SK-N-SH (cell line): ENCODE measurements around the gene P4HTM. TPM values are rescaled to one million over a fixed set of nuclear protein-coding genes. Genes with fewer than 3 reads are reported as not detected.

ENCODE experiments used
- CTCF ChIA-PET: fragments of 300-600, 350-600 bp; formaldehyde crosslinking; extraction: SDS; loops from one replicate; lab custom pipeline; 2021; lab: Yijun Ruan, JAX
- POLR2A ChIA-PET: fragments of 350-600 bp; sonication (Branson Sonifier 250); formaldehyde crosslinking; extraction: SDS; loops from one replicate; lab custom pipeline; 2020; ENCODE audit warnings: antibody characterized with exemption, inconsistent platforms; lab: Yijun Ruan, JAX
- DNase-seq: peaks from one replicate; pipeline ENCODE4 v3.0.0; 2012
- H2AFZ ChIP-seq: fragments of 200-600 bp; sonication (generic); 2 replicates; pipeline ENCODE4 v1.8.1; 2016; ENCODE audit warnings: antibody characterized with exemption, mild to moderate bottlenecking, low read depth
- H3F3A ChIP-seq: fragments of 200-600 bp; sonication (generic); replicated peaks from 2 replicates; pipeline ENCODE3; 2016; ENCODE audit warnings: antibody characterized with exemption, mild to moderate bottlenecking; ENCODE audit not compliant: insufficient read depth
- H3K27ac ChIP-seq, 2 experiments: fragments of 200-500 bp in 1 of 2; fragments of 200-600 bp in 1 of 2; sonication (Bioruptor generic) in 1 of 2; sonication (generic), shearing (Covaris generic) in 1 of 2; 2 replicates each; pipeline versions ENCODE4 v1.5.1 to v1.6.1; 2014 to 2016; ENCODE audit warnings: low read depth in 2 of 2, inconsistent platforms in 1 of 2, low read length in 1 of 2, mild to moderate bottlenecking in 1 of 2, mixed read lengths in 1 of 2
- H3K27me3 ChIP-seq: fragments of 200-600 bp; sonication (generic), shearing (Covaris generic); 2 replicates; pipeline ENCODE4 v1.6.1; 2016; ENCODE audit warnings: mixed run types; ENCODE audit not compliant: insufficient read depth
- H3K36me3 ChIP-seq, 2 experiments: fragments of 200-500 bp in 1 of 2; fragments of 200-600 bp in 1 of 2; sonication (Bioruptor generic) in 1 of 2; sonication (generic) in 1 of 2; replicated peaks in 1 of 2; 2 replicates each; pipeline versions ENCODE3 to v1.5.1; 2014 to 2016; ENCODE audit warnings: low read length in 1 of 2, mild to moderate bottlenecking in 1 of 2; ENCODE audit not compliant: insufficient read depth in 2 of 2, control insufficient read depth in 1 of 2
- H3K4me1 ChIP-seq, 2 experiments: fragments of 200-500 bp in 1 of 2; fragments of 200-600 bp in 1 of 2; sonication (Bioruptor generic) in 1 of 2; sonication (generic), shearing (Covaris generic) in 1 of 2; 2 replicates each; pipeline versions ENCODE4 v1.5.1 to v1.6.1; 2014 to 2016; ENCODE audit warnings: low read depth in 1 of 2, low read length in 1 of 2, mixed run types in 1 of 2; ENCODE audit not compliant: insufficient read depth in 2 of 2, control insufficient read depth in 1 of 2
- H3K4me2 ChIP-seq: fragments of 200-600 bp; sonication (generic), shearing (Covaris generic); 2 replicates; pipeline ENCODE4 v1.6.1; 2017; ENCODE audit warnings: mixed run types
- H3K4me3 ChIP-seq, 2 experiments: fragments of 200-500 bp in 1 of 2; fragments of 200-600 bp in 1 of 2; sonication (Bioruptor generic) in 1 of 2; sonication (generic), shearing (Covaris generic) in 1 of 2; 2 replicates each; pipeline versions ENCODE4 v1.5.1 to v1.8.1; 2014 to 2016; ENCODE audit warnings: low read depth in 2 of 2, inconsistent platforms in 1 of 2, low read length in 1 of 2, mild to moderate bottlenecking in 1 of 2, mixed read lengths in 1 of 2, moderate library complexity in 1 of 2
- H3K79me2 ChIP-seq: fragments of 200-600 bp; sonication (generic); 2 replicates; pipeline ENCODE4 v1.8.1; 2017; ENCODE audit warnings: mild to moderate bottlenecking; ENCODE audit not compliant: insufficient read depth
- H3K9ac ChIP-seq: fragments of 200-600 bp; sonication (generic); 2 replicates; pipeline ENCODE4 v1.6.1; 2017; ENCODE audit warnings: mixed run types
- H3K9me2 ChIP-seq: fragments of 200-600 bp; sonication (generic); 2 replicates; pipeline ENCODE4 v1.6.1; 2017; ENCODE audit warnings: mixed run types
- H3K9me3 ChIP-seq: fragments of 200-600 bp; sonication (generic); 2 replicates; pipeline ENCODE4 v1.6.1; 2017; ENCODE audit warnings: mixed run types, mild to moderate bottlenecking, moderate library complexity
- H4K20me1 ChIP-seq: fragments of 200-600 bp; sonication (generic); 2 replicates; pipeline ENCODE4 v1.6.1; 2017; ENCODE audit warnings: mild to moderate bottlenecking, mixed run types; ENCODE audit not compliant: insufficient read depth
- CTCF ChIP-seq: fragments of 200-600 bp; sonication (generic); IDR thresholded peaks from 2 replicates; pipeline ENCODE4 v1.6.1; 2017; ENCODE audit warnings: antibody characterized with exemption, mild to moderate bottlenecking, moderate library complexity
- EP300 ChIP-seq, 2 experiments: IDR thresholded peaks; 2 replicates each; pipeline versions ENCODE4 v1.4.0 to v1.6.1; 2012; ENCODE audit warnings: borderline replicate concordance in 1 of 2, low read depth in 1 of 2, low read length in 1 of 2
- EZH2phosphoT487 ChIP-seq: fragments of 200-600 bp; sonication (generic); IDR thresholded peaks from 2 replicates; pipeline ENCODE4 v1.6.1; 2017; ENCODE audit warnings: low read depth, mixed run types, mild to moderate bottlenecking, antibody characterized with exemption, moderate library complexity, borderline replicate concordance
- FOSL2 ChIP-seq: IDR thresholded peaks from 2 replicates; pipeline ENCODE4 v1.4.0; 2012; ENCODE audit warnings: low read depth, mild to moderate bottlenecking, moderate library complexity, borderline replicate concordance
- FOXJ3 ChIP-seq: sonication (generic); formaldehyde crosslinking; IDR thresholded peaks from 2 replicates; pipeline ENCODE4 v1.5.1; 2020; ENCODE audit warnings: mild to moderate bottlenecking, missing genetic modification reagents
- JUND ChIP-seq: IDR thresholded peaks from 2 replicates; pipeline ENCODE4 v1.4.0; 2012
- MEF2A ChIP-seq: IDR thresholded peaks from 2 replicates; pipeline ENCODE4 v1.4.0; 2012; ENCODE audit warnings: low read depth, borderline replicate concordance
- POLR2AphosphoS5 ChIP-seq: IDR thresholded peaks from 2 replicates; pipeline ENCODE4 v1.6.1; 2012; ENCODE audit warnings: low read depth, low read length
- RAD21 ChIP-seq: IDR thresholded peaks from 2 replicates; pipeline ENCODE4 v1.6.1; 2012; ENCODE audit warnings: mild to moderate bottlenecking, low read length
- RCOR1 ChIP-seq: fragments of 150-350 bp; IDR thresholded peaks from 2 replicates; pipeline ENCODE4 v1.6.1; 2017; ENCODE audit warnings: antibody characterized with exemption, low read length
- SMC3 ChIP-seq: IDR thresholded peaks from 2 replicates; pipeline ENCODE4 v1.6.1; 2012; ENCODE audit warnings: low read depth, low read length, improper control_type of control experiment
- TAF1 ChIP-seq: IDR thresholded peaks from 2 replicates; pipeline ENCODE4 v1.6.1; 2012; ENCODE audit warnings: low read depth, mild to moderate bottlenecking, low read length, moderate library complexity, borderline replicate concordance
- TCF12 ChIP-seq: IDR thresholded peaks from 2 replicates; pipeline ENCODE4 v1.4.0; 2012
- TEAD4 ChIP-seq: IDR thresholded peaks from 2 replicates; pipeline ENCODE4 v1.4.0; 2012; ENCODE audit warnings: mild to moderate bottlenecking, borderline replicate concordance; ENCODE audit not compliant: insufficient read depth
- ZBTB33 ChIP-seq: IDR thresholded peaks from 2 replicates; pipeline ENCODE4 v1.4.0; 2012; ENCODE audit warnings: low read depth, borderline replicate concordance
- WGBS: methylation state at CpG from one replicate; pipeline ENCODE4 v1.1.6; 2017; ENCODE audit warnings: low lambda C conversion rate; 5-methylcytosine and 5-hydroxymethylcytosine counted together
- polyA plus RNA-seq, 3 experiments: library from polyadenylated mRNA; depleted of rRNA; stranded (reverse); fragments of >200 nt; gene quantifications; 2 replicates each; pipeline ENCODE4 v1.2.3, GENCODE V29; 2012

P4HTM gene
- polyA plus RNA-seq (2012; rRNA removed): 21.0 and 21.4 TPM in 2 replicates
- polyA plus RNA-seq (2012; cell fraction: cytosol; rRNA removed): 7.5 and 11.8 TPM in 2 replicates
- 83.7 and 101 TPM in 2 replicates for polyA plus RNA-seq (2012; cell fraction: nucleus; rRNA removed)

GRCh38 chr3:48989796-48990635 is at the start of gene P4HTM:
Gene P4HTM (plus strand): TSS chr3:48990241. CDS start chr3:48990257, 16 bp downstream.
- H4K20me1 ChIP-seq: no peaks in the 10 kb centered on the region
- peak in 1 of 2 experiments; percentile 26; a peak in 1 of 4 replicates for TF ChIP-seq EP300 (IDR thresholded peaks at IDR 0.05; ENCODE audit: borderline replicate concordance in 1 of 2, low read depth in 1 of 2, low read length in 1 of 2)
- no peak for TF ChIP-seq TCF12
- TF ChIP-seq TAF1: peak; percentile 48; the same call in 1 of the 2 replicates
- no peak for TF ChIP-seq SMC3
- TF ChIP-seq JUND: peak; percentile 73; the same call in 1 of the 2 replicates
- TF ChIP-seq CTCF: peak; percentile 34
- TF ChIP-seq POLR2AphosphoS5: peak; percentile 42; the same call in 1 of the 2 replicates
- peak; percentile 49; the same call in 1 of the 2 replicates for TF ChIP-seq TEAD4
- TF ChIP-seq RCOR1: no peak
- peak; percentile 77; the same call in 1 of the 2 replicates for TF ChIP-seq FOSL2
- peaks cover 11% of the 10 kb centered on the region for H3F3A ChIP-seq
- no peaks in the 10 kb centered on the region for H3K9me2 ChIP-seq
- H3K4me3 ChIP-seq: peak within 1 kb of the TSS; percentile 35 to 63; a peak in 3 of 4 replicates
- peak within 1 kb of the TSS; percentile 73 for H3K9ac ChIP-seq
- WGBS: 61% methylated on average over 28 of the region's 91 CpGs
- peaks cover 0 to 2% of the 10 kb centered on the region in 2 experiments; a peak in 1 of 4 replicates for H3K4me1 ChIP-seq
- peak within 1 kb of the TSS; percentile 71 for H3K4me2 ChIP-seq
- H3K27ac ChIP-seq: peak within 1 kb of the TSS; percentile 12 to 88; a peak in 3 of 4 replicates
- ChIA-PET POLR2A (interaction anchor here (1.3 kb wide), 1 partner anchor 39 kb away, joined by 4 read pairs; the partner anchor contains the start of gene IMPDH2), CTCF (interaction anchor here (0.6 to 7.3 kb wide), 3 partner anchors 18 to 45 kb away, joined by 3 to 114 read pairs (median 9); partner anchors contain the start of genes DALRD3, NDUFAF3 and WDR6)
- H3K79me2 ChIP-seq: peaks cover 18% of the 10 kb centered on the region
- H3K27me3 ChIP-seq: no peaks in the 10 kb centered on the region
- no peak for DNase-seq
- H3K36me3 ChIP-seq: peaks cover 0 to 5% of the 10 kb centered on the region in 2 experiments
- peak within 1 kb of the TSS; percentile 70; the same call in 1 of the 2 replicates for H2AFZ ChIP-seq
- H3K9me3 ChIP-seq: no peaks in the 10 kb centered on the region

GRCh38 chr3:48945432-48945831 is 44.6 kb upstream of the P4HTM start:
- peaks cover 0 to 17% of the 10 kb centered on the region in 2 experiments for H3K36me3 ChIP-seq
- no peak overlapping the region for H3K4me3 ChIP-seq
- TF ChIP-seq SMC3: no peak
- no peak for TF ChIP-seq TAF1
- TF ChIP-seq FOXJ3: no peak
- TF ChIP-seq ZBTB33: no peak
- no peak for TF ChIP-seq EZH2phosphoT487
- no peak for TF ChIP-seq MEF2A
- no peak for TF ChIP-seq RAD21
- no peak for TF ChIP-seq RCOR1
- TF ChIP-seq, all 33 proteins: peak for 0
- Histone ChIP-seq H3K79me2 (peaks cover 85% of the 10 kb centered on the region), H3K9ac (no peak overlapping the region), H4K20me1 (peaks cover 41% of the 10 kb centered on the region), H3K27ac (no peak overlapping the region), H3K4me2 (no peak overlapping the region), H3K9me3 (no peaks in the 10 kb centered on the region), H3K27me3 (no peaks in the 10 kb centered on the region), H3F3A (peaks cover 10% of the 10 kb centered on the region), H3K4me1 (peaks cover 0 to 7% of the 10 kb centered on the region in 2 experiments; a peak in 1 of 4 replicates), H2AFZ (no peak overlapping the region), H3K9me2 (no peaks in the 10 kb centered on the region)
- no peak for DNase-seq
- CTCF ChIA-PET: no interaction called here
- WGBS: 100% methylated on average over 2 of the region's 2 CpGs
- POLR2A ChIA-PET: interaction anchor here (0.6 kb wide), 1 partner anchor 51 kb away, joined by 4 read pairs; no protein-coding TSS in a partner anchor
